CD4-positive, CD25-positive, alpha-beta regulatory T cell (primary cell): Measurements from ENCODE around the gene SIX2. TPM values are rescaled to one million over a fixed set of nuclear protein-coding genes. Genes with fewer than 3 reads are reported as not detected.

ENCODE experiments used
- ATAC-seq, 2 donors: fragments of 150-1000 bp; cut with Tn5 transposase; one replicate each; pipeline ENCODE4 v1.10.0; 2021; ENCODE audit warnings: low read depth in 2 of 2, moderate number of reproducible peaks in 2 of 2, moderate library complexity in 1 of 2
- DNase-seq, 3 donors: peaks; one replicate each; pipeline versions ENCODE4 v3.0.0 to v3.0.0-alpha.2; 2012 to 2022; ENCODE audit warnings: mixed read lengths in 1 of 3
- H3K27ac ChIP-seq: one replicate; pipeline ENCODE4 v1.7.0; 2013; ENCODE audit warnings: mild to moderate bottlenecking, low read length; ENCODE audit not compliant: insufficient read depth, poor library complexity, severe bottlenecking
- H3K27me3 ChIP-seq: one replicate; pipeline ENCODE4 v1.7.0; 2013; ENCODE audit warnings: low read length; ENCODE audit not compliant: control insufficient read depth, insufficient read depth
- H3K36me3 ChIP-seq: one replicate; pipeline ENCODE4 v1.7.0; 2013; ENCODE audit warnings: mild to moderate bottlenecking, low read length, moderate library complexity; ENCODE audit not compliant: control insufficient read depth, insufficient read depth
- H3K4me1 ChIP-seq: 2 replicates; pipeline ENCODE4 v1.7.0; 2013; ENCODE audit warnings: mild to moderate bottlenecking, low read length; ENCODE audit not compliant: insufficient read depth, control insufficient read depth, poor library complexity, severe bottlenecking
- H3K4me3 ChIP-seq: one replicate; pipeline ENCODE4 v1.7.0; 2013; ENCODE audit warnings: low read depth, mild to moderate bottlenecking, low read length, moderate library complexity
- H3K9me3 ChIP-seq, 2 experiments: 1 replicate in 1 of 2; 2 replicates in 1 of 2; pipeline ENCODE4 v1.7.0; 2013; ENCODE audit warnings: low read length in 2 of 2, mild to moderate bottlenecking in 1 of 2, moderate library complexity in 1 of 2; ENCODE audit not compliant: control insufficient read depth in 2 of 2
- H3K27ac Mint-ChIP-seq, 3 donors: one replicate each; pipeline ENCODE4 v1.8.0; 2020 to 2022; ENCODE audit warnings: mild to moderate bottlenecking in 3 of 3, mixed read lengths in 3 of 3, moderate library complexity in 2 of 3
- H3K27me3 Mint-ChIP-seq: one replicate; pipeline ENCODE4 v1.8.0; 2022; ENCODE audit warnings: mild to moderate bottlenecking, mixed read lengths
- H3K36me3 Mint-ChIP-seq: one replicate; pipeline ENCODE4 v1.8.0; 2020; ENCODE audit warnings: mixed read lengths
- H3K4me1 Mint-ChIP-seq, 4 donors: one replicate each; pipeline ENCODE4 v1.8.0; 2020 to 2022; ENCODE audit warnings: mixed read lengths in 4 of 4, mild to moderate bottlenecking in 1 of 4
- H3K4me3 Mint-ChIP-seq, 4 donors: one replicate each; pipeline ENCODE4 v1.8.0; 2020 to 2022; ENCODE audit warnings: mild to moderate bottlenecking in 4 of 4, mixed read lengths in 4 of 4, moderate library complexity in 3 of 4
- H3K9me3 Mint-ChIP-seq, 7 donors: one replicate each; pipeline ENCODE4 v1.8.0; 2020 to 2022; ENCODE audit warnings: mixed read lengths in 7 of 7, mild to moderate bottlenecking in 3 of 7, moderate library complexity in 2 of 7
- polyA plus RNA-seq, 4 donors: library from polyadenylated mRNA; unstranded; fragments of 300-500 nt; fragmentation: Illumina TruSeq; gene quantifications; one replicate each; pipeline ENCODE4 v1.2.3, GENCODE V29; 2021
- total RNA-seq: library from RNA; stranded (reverse); gene quantifications from one replicate; pipeline ENCODE4 v1.2.3, GENCODE V29; 2022

SIX2 gene
- total and polyA plus RNA-seq, 5 donors from 2014 or later: not detected

GRCh38 chr2:45010702-45011012, 1.4 kb upstream of the SIX2 start:
- Mint-ChIP-seq H3K27me3 (peaks cover 72% of the 10 kb centered on the region), H3K4me1 (peaks cover 0 to 47% (median 5%) of the 10 kb centered on the region in 4 donors), H3K27ac (no peak overlapping the region), H3K36me3 (no peaks in the 10 kb centered on the region), H3K9me3 (peaks cover 0 to 1% (median 0%) of the 10 kb centered on the region in 7 donors), H3K4me3 (peak overlapping the region in 1 of 4 donors; percentile 65)
- ATAC-seq: no peak
- Histone ChIP-seq H3K36me3 (no peaks in the 10 kb centered on the region), H3K4me1 (peaks cover 7% of the 10 kb centered on the region), H3K27me3 (peaks cover 30% of the 10 kb centered on the region), H3K9me3 (no peaks in the 10 kb centered on the region), H3K27ac (no peak overlapping the region), H3K4me3 (no peak overlapping the region)
- no peak for DNase-seq

- no peak overlapping the region for H3K4me3 ChIP-seq
- no peaks in the 10 kb centered on the region for H3K9me3 ChIP-seq
- peak overlapping the region in 2 of 4 donors; percentile 55 to 65 for H3K4me3 Mint-ChIP-seq
- no peaks in the 10 kb centered on the region for H3K36me3 ChIP-seq
- DNase-seq (no peak), ATAC-seq (no peak)
- H3K27ac Mint-ChIP-seq: no peak overlapping the region
- H3K36me3 Mint-ChIP-seq: no peaks in the 10 kb centered on the region
- peaks cover 72% of the 10 kb centered on the region for H3K27me3 Mint-ChIP-seq
- H3K4me1 ChIP-seq: peaks cover 7% of the 10 kb centered on the region
- no peak overlapping the region for H3K27ac ChIP-seq
- H3K27me3 ChIP-seq: peaks cover 30% of the 10 kb centered on the region
- H3K9me3 Mint-ChIP-seq: peaks cover 0 to 3% (median 0%) of the 10 kb centered on the region in 7 donors
- peaks cover 0 to 50% (median 5%) of the 10 kb centered on the region in 4 donors for H3K4me1 Mint-ChIP-seq
Measured at GRCh38 chr2:45009928-45010701, 863 bp upstream of the SIX2 start.

GRCh38 chr2:45008296-45009129, 739 bp downstream of the SIX2 start:
- H3K4me3 ChIP-seq: no peak overlapping the region
- ATAC-seq: no peak
- H3K27ac Mint-ChIP-seq: peak overlapping the region in 1 of 3 donors; percentile 79

GRCh38 chr2:45007961-45008295, 1.3 kb downstream of the SIX2 start:
- Histone ChIP-seq H3K27me3 (peaks cover 32% of the 10 kb centered on the region), H3K4me3 (no peak overlapping the region), H3K9me3 (no peaks in the 10 kb centered on the region), H3K4me1 (peaks cover 11% of the 10 kb centered on the region), H3K27ac (no peak overlapping the region), H3K36me3 (no peaks in the 10 kb centered on the region)
- ATAC-seq: no peak
- DNase-seq: no peak
- Mint-ChIP-seq H3K4me1 (peaks cover 0 to 56% (median 5%) of the 10 kb centered on the region in 4 donors), H3K9me3 (peaks cover 0 to 3% (median 0%) of the 10 kb centered on the region in 7 donors), H3K27ac (peak overlapping the region in 1 of 3 donors; percentile 79), H3K36me3 (no peaks in the 10 kb centered on the region), H3K4me3 (peak overlapping the region in 2 of 4 donors; percentile 54 to 55), H3K27me3 (peaks cover 83% of the 10 kb centered on the region)

More at GRCh38 chr2:45008296-45009129, 739 bp downstream of the SIX2 start:
- peaks cover 27% of the 10 kb centered on the region for H3K27me3 ChIP-seq
- Mint-ChIP-seq H3K4me3 (peak overlapping the region in 3 of 4 donors; percentile 44 to 57 (median 55)), H3K4me1 (peaks cover 0 to 50% (median 5%) of the 10 kb centered on the region in 4 donors), H3K36me3 (no peaks in the 10 kb centered on the region), H3K9me3 (peaks cover 0 to 3% (median 0%) of the 10 kb centered on the region in 7 donors), H3K27me3 (peaks cover 80% of the 10 kb centered on the region)
- peaks cover 11% of the 10 kb centered on the region for H3K4me1 ChIP-seq
- H3K9me3 ChIP-seq: no peaks in the 10 kb centered on the region
- peak in 1 of 3 donors; percentile 54 for DNase-seq
- no peak overlapping the region for H3K27ac ChIP-seq
- no peaks in the 10 kb centered on the region for H3K36me3 ChIP-seq

- H3K4me1 ChIP-seq: peaks cover 11% of the 10 kb centered on the region
- DNase-seq: no peak
- peaks cover 30% of the 10 kb centered on the region for H3K27me3 ChIP-seq
- H3K4me1 Mint-ChIP-seq: peaks cover 0 to 54% (median 5%) of the 10 kb centered on the region in 4 donors
- H3K4me3 Mint-ChIP-seq: peak overlapping the region in 1 of 4 donors; percentile 65
- no peak overlapping the region for H3K27ac Mint-ChIP-seq
- H3K9me3 ChIP-seq: no peaks in the 10 kb centered on the region
- peaks cover 79% of the 10 kb centered on the region for H3K27me3 Mint-ChIP-seq
- no peak for ATAC-seq
- peaks cover 0 to 3% (median 0%) of the 10 kb centered on the region in 7 donors for H3K9me3 Mint-ChIP-seq
- no peaks in the 10 kb centered on the region for H3K36me3 ChIP-seq
- no peaks in the 10 kb centered on the region for H3K36me3 Mint-ChIP-seq
- no peak overlapping the region for H3K4me3 ChIP-seq
- H3K27ac ChIP-seq: no peak overlapping the region
Measured at GRCh38 chr2:45006942-45007287, 2.3 kb downstream of the SIX2 start.

- peaks cover 25% of the 10 kb centered on the region for H3K27me3 ChIP-seq
- H3K36me3 ChIP-seq: no peaks in the 10 kb centered on the region
- H3K4me1 Mint-ChIP-seq: peaks cover 0 to 55% (median 6%) of the 10 kb centered on the region in 4 donors
- ATAC-seq (no peak), DNase-seq (no peak)
- H3K27ac ChIP-seq: no peak overlapping the region
- no peak overlapping the region for H3K4me3 ChIP-seq
- peak overlapping the region in 1 of 3 donors; percentile 16 for H3K27ac Mint-ChIP-seq
- peaks cover 0 to 3% (median 0%) of the 10 kb centered on the region in 7 donors for H3K9me3 Mint-ChIP-seq
- H3K27me3 Mint-ChIP-seq: peaks cover 79% of the 10 kb centered on the region
- H3K4me1 ChIP-seq: peaks cover 11% of the 10 kb centered on the region
- H3K4me3 Mint-ChIP-seq: peak overlapping the region in 2 of 4 donors; percentile 33 to 65
- no peaks in the 10 kb centered on the region for H3K9me3 ChIP-seq
- H3K36me3 Mint-ChIP-seq: no peaks in the 10 kb centered on the region
Measured at GRCh38 chr2:45006041-45006941, 3.0 kb downstream of the SIX2 start.
